Testis (tissue), 2 donors: ENCODE measurements around the gene NFATC3.

ENCODE experiments used
- CTCF ChIP-seq, 3 experiments: fragments of 450-650 bp in 2 of 3; fragments of 200-600 bp in 1 of 3; sonication (generic) in 1 of 3; IDR thresholded peaks; one replicate each; pipeline ENCODE4 v1.5.1; 2016 to 2019; ENCODE audit warnings: antibody characterized with exemption in 3 of 3, mild to moderate bottlenecking in 2 of 3, moderate library complexity in 1 of 3
- POLR2A ChIP-seq: fragments of 450-650 bp; IDR thresholded peaks from one replicate; pipeline ENCODE4 v1.6.1; 2017; ENCODE audit warnings: antibody characterized with exemption, mild to moderate bottlenecking, moderate library complexity

- TF ChIP-seq POLR2A = no peak
- TF ChIP-seq CTCF (IDR thresholded peaks at IDR 0.05) = no peak
Measured at GRCh38 chr16:68233835-68234187, 148.6 kb downstream of the NFATC3 start.
